NCI-H1930 (cell line): ENCODE results near the gene OXCT2.
A peak's percentile ranks its signal among the peaks of the same experiment; 100 is the strongest.

ENCODE experiments used
- DNase-seq, 2 experiments: peaks; one replicate each; lab custom pipeline; 2025; lab: John Stamatoyannopoulos, UW

Gene OXCT2

DNA sequence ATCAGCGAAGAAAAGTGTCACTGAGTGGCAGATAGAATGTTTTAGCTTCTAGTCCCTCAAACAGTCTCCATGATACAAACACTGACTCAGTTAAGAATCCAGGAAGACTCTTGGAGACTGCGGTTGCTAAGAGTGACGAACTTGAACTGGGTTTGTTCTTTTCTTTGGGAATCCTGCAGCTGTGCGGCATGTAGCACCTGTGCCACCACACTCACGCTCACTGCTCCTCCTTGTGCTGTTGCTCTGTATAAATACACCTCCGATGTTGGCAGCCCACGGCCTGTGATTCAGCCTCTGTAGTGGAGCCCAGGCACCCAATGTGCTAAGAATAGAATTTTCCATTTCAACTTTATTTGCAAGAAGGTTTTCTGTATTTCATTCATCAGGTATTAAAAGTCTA lies 38.0 kb downstream of the OXCT2 start:
- DNase-seq: no peak

DNA sequence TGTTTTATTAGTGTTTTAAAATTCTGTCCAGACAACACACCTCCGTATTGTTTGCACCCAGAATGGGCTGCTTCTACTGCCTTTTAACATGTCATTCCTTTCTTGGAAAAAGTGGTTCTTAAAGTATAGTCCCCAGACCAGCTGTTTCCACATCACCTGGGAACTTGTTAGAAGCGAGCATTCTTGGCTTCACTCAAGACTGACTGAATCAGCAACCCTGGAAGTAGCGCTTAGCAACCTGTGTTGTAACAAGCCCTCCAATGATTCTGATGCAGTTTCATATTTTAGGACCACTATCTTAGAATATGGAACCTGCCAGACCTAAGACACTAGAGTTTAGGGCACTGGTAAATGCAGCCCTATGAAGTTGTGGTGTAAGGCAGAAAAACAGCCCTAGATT lies 38.4 kb downstream of the OXCT2 start:
- DNase-seq: no peak

DNA sequence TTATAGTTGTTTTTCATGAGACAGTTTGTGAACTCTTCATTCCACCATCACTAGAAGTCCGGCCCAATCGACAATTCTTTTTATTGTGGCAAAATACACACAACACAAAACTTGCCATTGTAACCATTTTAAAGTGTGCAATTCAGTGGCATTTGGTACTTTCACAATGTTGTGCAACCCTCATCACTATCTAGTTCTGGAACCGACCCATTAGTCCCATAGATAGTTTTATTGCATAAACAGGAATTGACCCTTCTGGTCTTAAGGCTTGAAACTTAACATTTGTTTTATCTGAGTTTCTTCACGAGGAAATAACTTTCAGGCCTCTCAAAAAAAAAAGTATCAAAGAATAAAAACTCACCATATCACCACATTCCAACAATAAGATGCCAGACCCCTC lies 41.3 kb downstream of the OXCT2 start:
- no peak for DNase-seq

DNA sequence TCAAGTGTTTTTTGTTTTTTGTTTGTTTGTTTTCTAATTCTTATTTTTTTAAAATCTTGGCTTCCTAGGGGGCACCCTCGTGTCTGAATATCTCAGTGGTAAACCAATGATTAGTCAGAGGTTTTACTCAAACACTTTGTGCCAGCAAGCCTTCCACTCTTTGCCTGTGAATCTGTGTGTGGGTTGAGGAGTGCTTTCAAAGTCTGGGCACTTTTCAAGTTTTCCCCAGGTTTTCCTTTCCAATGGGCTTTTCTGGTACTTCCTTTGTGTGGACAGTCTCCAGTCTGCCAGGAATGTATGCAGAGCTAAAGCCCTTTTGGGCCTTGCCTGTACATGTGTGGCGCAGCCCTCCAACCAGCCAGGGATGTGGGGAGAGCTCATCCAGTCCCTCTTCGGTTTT lies 42.1 kb downstream of the OXCT2 start:
- no peak for DNase-seq

DNA sequence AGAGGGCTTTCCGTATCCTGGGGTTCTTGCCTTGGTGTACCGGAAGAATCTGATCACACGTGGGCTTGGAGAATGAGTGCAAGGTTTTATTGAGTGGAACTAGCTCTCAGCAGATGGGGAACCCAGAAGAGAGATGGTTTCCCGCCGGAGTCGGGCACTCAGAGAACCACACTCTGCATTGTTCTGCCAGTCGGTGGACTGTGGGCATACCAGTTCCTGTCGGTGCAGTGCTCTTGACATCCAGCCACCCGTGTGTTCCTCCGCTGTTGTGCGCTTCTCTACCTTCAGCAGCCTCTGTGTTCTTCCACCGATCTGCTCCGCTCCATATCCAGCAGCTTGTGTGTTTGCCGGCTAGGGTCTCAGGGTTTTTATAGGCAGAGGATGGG lies 43.2 kb downstream of the OXCT2 start:
- no peak for DNase-seq

DNA sequence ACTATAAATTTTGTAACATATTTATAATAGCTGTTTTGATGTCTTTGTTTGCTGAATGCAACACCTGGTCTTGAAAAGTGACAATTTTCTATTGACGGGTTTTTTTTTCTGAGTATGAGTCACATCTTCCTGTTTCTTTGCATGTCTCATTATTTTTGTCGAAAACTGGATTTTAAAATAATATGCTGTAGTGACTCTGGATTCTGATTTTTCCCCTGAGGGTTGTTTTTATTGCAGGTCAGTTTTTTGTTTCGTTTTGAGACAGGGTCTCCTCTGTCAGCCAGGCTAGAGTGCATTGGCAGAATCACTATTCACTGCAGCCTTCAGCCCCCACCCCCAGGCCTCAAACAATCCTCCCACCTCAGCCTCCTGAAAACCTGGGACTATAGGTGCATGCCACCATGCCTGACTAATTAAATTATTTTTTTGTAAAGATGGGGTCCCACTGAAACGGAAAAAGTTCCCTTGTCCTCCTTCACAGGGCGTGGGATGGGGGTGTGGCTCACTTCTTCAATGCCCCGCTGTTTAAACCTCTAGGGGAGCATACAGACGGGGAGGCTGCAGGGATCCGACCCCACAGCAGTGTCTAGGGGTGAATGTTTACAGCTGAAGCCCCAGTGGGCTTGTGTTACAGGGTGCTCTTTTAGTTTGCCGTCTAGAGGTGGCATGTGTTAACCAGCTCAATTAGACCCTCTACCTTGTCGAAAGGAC lies 43.8 kb downstream of the OXCT2 start:
- DNase-seq: no peak

DNA sequence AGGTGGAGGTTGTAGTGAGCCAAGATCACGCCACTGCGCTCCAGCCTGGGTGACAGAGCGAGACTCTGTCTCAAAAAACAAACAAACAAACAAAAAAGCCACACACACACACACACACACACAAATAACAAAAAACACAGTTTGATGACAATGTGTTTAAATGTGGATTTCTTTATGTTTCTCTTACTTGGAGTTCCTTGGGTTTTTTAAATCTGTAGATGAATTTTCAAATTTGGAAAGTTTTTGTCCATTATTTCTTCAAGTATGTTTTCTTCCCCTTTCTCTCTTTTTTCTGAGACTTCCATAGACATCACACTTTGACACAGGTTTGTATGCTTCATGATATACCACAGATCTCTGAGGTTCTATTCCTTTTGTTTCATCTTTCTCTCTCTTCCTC lies 44.5 kb downstream of the OXCT2 start:
- DNase-seq: no peak

DNA sequence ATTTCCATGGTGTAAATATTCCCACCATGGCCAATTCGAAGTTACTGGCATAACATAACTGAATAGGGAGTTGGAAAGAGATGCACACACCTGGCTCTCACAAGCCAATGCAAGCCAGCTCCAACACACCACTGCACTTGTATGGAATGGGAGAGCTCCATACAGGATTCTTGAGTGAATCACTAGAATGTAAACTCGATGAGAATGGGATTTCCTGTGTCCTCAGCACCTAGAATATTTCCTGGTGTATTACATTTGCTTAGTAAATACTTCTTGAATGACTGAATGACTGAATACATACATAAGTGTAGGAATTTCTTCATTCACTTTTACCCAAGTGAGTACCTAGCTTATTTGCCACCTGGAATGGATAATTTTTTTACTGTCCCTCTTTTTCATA lies 48.7 kb downstream of the OXCT2 start:
- no peak for DNase-seq

DNA sequence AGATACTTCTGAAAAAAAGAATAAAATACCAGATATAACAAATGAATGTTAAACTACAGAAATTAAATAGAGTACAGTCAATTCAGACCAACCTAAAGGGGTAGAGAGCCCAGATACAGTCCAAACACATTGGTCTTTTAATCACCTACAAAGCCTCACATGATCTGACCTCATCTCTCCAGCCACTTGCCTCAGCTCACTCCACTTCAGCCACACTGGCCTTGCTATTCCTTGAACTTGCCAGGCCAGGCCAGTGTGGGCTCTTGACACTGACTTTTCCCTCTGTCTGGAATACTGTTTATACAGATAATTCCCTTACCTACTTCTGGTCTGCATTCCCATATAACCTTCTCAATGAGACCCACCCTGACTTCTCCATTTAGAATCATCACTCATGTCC lies 49.5 kb downstream of the OXCT2 start:
- no peak for DNase-seq

DNA sequence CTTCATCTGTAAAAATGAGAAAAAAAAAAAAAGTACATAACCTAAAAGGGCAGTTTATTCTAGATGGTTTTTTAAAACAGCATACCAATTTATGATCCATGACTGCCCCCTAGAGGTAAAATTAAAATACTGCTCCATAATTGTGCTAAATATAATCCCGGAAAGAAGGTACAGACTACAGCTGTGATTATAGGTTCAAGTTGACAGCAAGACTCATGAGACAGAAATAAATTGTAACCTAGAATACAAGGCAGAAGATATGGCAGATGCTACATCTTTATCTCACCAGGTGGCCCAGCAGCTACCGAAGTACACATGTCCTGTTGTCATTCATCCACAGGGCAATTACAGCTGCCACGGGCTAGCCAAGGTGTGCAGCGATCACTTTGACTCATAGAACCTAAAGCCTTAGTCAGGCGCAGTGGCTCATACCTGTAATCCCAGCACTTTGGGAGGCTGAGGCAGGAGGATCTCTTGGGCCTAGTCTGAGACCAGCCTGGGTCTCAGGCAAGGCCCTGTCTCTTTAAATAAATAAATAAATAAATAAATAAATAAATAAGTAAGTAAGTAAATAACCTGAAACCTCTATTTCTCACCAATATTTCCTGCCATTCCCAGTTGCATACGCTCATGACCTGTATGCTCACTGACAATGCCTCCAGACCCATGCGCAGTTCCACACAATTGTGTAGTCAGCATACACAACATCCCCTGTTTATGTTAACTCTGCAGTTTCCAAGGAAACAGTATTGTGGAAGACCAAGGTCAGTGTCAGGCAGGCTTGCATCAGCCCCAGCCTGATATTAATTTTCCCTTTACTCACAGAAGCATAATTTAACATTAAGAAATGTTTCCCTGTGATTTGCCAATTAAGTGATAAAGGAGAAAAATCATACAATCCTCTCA lies 50.8 kb downstream of the OXCT2 start:
- DNase-seq: peak; percentile 40 to 54
